GM19043 (cell line): Measurements from ENCODE around the gene GRAMD2B.

Experiments used
- ATAC-seq: cut with Tn5 transposase; IDR thresholded peaks from one replicate; pipeline ENCODE4 v1.9.1; 2021; ENCODE audit warnings: low read depth; ENCODE audit not compliant: unreplicated experiment

Gene GRAMD2B

DNA sequence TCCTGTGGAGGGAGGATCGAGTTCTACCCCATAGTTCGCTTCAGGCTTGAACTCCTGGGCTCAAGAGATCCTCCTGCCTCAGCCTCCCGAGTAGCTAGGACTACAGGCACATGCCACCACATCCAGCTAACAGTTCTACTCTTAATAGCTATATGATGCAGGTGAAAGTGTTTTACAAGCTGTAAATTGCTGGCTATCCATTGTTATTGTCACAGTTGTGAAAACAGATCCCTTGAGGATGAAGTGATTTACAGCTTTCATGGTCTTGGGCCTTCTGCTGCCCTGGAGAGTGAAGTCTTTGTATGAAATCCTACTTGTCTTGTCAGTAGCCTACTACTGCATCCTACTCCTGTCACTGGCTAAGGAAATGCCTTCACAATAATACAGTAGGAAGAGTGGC is 48.0 kb downstream of the GRAMD2B start:
- ATAC-seq, result no peak

DNA sequence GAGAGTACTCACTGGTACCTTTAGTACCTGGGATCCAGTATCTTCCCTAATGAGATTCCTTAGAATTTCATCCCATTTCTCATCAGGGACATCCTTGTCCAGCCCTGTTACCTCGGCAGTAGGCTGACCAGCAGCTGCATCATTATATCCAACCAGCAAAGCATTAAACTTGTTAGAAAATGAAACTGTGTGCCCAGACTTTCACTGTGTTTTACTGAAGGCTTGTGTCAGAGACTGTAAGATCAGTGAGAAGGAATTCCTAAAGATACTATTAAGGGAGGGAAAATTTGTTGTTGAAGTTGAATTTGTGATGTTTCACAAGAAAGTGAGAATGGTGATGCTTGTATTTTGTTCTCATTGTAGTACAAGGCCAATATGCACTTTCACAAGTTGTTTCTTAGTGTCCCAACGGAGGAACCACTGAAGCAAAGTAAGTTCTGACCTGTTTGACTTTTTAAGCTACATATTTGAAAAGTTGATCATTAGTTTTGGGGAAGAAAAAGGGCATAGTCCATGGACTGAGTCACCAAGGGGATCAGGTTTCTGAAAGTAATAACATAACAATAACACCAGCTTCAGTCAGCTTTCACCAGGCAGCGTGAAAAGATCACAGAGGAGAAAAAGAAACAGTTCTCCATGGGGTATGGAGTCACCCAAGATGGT is 48.8 kb downstream of the GRAMD2B start:
- ATAC-seq, result peak; percentile 47

DNA sequence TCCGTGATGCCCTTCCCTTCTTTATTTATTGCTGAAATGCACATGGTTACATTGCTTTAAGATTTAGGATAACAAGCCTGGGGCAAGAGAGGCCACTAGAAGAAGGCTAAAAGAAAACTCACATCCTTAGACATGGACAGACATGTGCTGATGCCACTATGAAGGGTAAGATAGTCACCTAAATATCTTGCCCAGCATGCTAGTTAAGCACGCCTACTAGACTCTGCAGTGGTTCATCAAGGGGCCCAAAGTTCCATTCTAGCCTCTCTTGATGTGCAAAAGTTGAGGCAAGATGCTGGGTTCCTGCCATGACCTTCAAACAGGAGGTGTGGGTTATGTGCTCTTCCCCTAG is 49.3 kb downstream of the GRAMD2B start:
- ATAC-seq, result no peak

DNA sequence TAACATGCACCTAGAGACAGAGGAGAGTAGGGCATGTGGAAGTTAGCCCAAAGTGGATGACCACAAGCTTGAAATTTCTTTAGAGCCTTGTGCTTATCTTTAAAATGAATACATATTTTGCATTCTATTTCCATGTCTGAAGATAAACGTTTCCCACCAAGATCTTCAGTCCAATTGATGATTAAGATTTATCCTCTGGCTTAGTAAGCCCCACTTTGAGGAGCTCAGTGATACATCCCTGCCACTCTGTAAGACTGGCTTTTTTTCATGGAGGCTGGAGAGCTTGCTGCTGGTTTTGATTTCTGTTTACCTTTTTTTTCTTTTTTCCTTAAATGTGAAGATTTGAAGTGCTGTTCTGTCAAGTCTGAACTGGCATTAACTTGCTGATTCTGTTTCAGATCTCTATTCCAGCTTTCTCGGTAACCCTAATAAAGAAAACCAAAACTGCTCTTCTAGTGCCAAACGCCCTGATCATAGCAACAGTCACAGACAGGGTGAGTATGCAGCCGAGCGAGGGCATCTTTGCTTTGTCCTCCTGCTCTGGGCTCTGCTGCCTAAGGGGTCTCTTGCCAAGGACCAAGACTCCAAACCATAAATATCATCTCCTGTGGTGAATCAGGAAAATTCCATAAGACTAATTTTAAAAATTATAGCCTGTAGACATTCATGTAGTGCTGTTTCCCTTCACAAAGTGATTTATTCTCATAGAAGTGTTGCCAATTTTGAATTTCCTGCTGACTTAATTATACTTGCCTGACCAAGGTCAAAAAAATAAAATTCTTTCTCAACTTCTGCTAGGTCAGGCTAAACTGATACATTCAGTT is 54.3 kb downstream of the GRAMD2B start:
- ATAC-seq, result no peak

DNA sequence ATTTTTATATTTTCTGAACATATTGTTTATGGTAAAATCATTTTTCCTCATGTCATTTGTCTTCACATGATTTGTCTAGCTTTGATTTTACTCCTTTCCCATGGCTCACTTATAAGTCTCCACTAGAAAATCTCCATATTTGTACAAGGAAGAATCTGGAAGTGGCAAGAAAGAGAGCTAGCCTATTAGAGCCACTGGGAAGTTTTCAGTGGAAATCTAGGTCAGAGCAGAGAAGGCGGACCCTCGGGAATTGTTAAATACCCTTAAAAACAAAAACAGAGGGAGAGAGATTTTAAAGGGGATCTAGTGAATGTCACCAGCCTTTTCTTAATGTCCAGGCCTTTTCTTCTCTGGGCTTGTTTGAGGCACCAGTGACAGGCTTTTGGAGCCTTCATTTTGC is 56.6 kb downstream of the GRAMD2B start:
- no peak for ATAC-seq

DNA sequence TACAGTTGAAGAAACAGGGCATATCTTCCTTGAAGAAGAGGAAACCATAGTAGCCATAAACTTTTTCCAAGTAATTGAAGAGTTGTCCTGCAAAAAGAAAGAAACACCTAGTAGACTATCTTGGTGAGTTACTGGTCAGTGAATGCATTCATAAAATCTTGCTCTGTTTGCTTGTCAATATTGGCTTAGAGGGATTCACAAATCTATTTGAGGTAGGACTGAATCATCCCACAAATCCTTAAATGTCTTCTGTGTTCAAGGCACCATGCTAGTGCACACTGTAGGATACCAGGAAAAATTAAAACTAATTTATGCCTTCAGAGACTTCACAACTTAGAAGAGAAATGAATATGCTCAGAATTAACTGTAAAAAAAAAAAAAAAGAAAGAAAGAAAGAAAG is 57.6 kb downstream of the GRAMD2B start:
- ATAC-seq, result no peak

DNA sequence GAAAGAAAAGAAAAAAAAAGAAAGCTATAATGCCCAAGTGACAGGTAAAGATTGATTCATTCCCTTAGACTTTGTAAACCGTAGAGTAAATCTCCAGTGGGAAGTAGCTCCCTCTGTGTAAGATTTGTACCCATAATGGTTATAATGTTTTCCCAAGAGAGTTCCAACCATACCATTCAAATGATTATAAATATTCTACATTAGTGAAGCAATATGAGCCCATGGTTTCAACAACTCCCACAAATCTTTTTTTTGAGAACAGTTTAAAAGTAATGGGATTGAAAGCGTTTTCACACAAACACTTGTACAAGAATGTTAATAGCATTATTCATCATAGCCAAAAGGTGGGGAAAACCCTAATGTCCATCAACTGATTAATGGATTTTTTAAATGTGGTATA is 58.0 kb downstream of the GRAMD2B start:
- ATAC-seq, result no peak

DNA sequence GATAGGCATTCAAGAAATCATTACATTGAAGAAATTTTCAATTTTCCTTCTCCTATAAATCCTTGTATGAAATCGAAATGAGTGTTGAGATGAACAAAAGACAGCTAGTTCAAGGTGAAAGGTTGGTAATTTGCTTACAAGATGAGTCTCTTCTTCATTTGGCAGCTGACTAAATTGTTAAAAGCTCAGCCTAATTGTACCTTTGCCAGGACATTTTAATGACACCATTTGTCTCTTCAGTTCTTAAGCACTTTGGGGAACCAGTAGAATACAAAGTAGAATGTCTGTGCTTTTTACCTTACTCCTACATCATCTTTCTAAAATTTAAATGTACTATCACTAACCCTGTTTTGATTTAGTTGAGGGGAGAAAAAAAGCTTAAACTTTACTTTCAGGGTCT is 59.4 kb downstream of the GRAMD2B start:
- no peak for ATAC-seq

DNA sequence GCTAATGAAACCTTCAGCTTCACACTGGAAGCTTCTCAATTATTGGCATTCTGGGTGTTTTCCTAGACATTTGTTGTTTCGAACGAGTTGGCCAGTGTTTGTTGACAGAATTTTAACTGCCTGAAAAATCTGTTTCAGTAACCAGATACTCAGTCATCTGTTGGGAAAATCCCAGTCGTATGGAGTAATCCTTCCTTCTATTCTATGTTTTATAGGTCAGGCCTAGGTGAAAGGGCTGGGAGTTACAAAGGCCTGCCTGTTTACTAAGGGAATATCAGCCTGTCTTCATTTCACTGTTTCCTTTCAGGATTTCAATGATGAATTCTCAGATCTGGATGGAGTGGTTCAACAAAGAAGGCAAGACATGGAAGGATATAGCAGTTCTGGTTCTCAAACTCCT is 59.9 kb downstream of the GRAMD2B start:
- ATAC-seq, result no peak

DNA sequence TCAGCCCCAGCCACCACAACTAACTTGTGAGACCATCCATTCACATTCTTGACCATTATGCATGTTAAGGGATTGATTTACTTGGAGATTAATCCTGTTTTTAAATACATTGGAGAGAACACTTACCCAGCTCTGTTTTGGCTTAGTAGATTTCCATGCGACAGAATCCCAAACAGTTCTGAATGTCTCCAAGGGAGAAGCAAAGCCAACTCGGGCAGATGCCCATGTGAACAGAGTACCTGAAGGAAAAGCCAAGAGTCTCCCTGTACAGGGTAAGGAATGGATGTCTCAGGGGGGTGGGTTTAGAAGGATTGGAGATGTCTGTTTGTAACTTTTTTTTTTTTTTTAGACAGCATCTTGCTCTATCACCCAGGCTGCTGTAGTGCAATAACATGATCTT is 61.0 kb downstream of the GRAMD2B start:
- ATAC-seq, result no peak

DNA sequence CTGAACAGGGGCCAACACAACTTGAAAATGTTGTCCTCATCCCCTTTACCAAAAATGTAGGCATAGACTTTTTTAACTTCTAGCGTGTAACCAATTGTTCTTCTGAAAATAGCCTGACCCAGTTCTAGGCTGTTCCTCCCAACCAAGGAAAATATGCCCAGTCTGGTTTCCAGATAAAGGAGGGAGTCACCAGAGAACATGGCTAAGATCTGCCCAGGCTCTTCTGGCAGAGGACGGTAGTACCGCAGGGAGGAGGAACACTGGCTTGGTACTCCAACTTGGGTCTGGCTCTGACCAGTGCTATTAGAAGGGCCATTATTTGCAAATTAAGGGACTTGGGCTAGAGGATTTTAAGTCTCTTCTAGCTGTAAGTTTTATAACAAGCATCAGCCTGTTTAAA is 63.1 kb downstream of the GRAMD2B start:
- ATAC-seq, result no peak

DNA sequence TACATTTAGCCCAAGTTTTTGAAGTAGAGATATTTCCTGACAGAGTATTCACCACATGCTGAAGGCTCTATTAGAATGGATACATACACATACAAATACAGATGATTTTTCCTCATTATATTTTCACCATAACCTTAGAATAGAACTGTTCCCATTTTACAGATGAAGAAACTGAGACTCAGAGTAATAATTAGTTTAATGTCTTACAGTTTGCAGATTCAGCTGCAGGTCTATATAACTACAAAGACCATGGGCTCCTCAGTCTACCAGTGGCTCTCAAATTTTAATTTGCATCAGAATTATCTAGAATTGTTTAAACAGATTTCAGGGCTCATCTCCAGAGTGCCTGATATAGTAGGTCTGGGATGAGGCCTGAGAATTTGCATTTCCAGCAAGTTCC is 64.4 kb downstream of the GRAMD2B start:
- no peak for ATAC-seq

DNA sequence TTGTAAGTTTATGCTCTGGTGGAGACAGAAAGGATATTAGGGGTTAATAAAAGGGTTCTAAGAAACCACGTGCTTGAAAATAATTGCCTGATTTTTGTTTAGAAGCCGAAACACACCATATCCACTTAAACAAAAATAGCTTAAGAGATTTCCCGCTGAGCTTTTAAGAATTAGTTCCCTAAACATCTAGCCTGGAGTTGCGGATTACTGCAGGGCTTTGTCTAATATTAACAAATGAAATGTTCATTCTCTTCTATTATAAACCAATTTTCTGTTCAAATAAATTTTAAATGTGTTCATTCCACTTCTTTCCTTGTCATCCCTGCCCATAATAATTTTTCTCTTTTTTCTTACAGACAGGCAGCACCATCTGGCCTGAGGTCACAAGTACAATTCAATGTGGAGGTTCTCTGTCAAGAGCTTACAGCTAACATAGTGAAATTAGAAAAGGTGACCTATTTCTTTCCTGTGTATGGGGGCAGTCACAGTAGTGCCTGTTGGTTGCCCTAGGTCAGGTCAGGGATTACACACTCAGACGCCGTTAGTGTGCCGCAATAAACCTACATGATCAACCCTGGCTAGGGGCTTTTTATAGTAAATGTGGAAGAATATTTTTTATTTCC is 65.3 kb downstream of the GRAMD2B start:
- no peak for ATAC-seq

DNA sequence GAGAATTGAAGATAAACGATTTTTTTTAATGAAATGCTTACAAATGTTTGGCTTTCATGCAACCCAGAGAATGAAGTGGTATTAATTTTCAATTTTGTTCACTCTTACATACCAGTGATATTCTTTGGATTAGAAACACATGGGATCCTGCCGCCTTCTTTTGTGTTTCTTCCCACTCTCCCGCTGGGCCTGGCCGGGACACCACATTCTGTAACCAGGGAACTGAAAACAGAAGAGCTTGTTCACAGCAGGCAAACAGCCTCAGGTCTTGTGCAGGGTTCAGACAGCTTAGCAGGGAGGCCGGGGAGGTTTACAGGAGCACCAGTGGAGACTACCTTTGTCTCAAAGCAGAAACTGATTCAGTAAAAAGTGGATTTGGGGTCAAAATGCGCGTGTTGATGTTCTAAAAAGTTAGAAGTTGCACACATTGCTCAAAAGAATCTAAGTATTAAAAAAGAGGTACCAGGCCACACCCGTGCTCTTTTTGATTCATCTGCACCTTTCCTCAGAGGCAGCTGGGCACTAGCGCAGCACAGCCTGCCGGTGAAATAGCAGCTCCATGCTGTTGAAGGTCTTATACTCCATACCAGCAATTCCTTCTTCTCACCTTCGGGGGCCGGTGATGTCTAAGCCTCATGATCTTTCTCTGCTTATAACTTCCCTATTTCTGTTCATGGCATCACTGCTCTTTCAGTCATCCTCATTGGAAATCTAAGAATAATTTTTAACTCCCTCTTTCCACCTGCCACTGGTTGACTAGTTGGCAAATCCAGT is 67.1 kb downstream of the GRAMD2B start:
- no peak for ATAC-seq

DNA sequence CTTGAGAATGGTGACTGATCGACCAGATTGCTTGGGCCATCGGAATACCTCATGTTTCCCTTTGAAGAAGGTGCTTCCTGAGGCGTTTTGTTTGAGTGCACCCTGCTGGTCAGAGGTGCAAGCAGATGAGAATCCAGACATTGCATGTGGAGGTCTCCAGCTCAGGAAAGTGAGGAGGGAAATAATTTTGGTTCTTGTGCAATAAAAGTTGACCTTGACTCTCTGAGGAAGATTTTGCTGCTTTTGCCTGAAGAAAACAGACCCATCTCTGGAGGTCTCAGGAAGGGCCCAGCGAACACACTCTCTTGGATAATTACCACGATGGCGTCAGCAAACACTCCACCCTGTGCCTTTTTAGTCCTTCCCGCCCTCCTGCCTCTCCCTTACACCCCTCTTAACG is 69.7 kb downstream of the GRAMD2B start:
- ATAC-seq, result no peak

DNA sequence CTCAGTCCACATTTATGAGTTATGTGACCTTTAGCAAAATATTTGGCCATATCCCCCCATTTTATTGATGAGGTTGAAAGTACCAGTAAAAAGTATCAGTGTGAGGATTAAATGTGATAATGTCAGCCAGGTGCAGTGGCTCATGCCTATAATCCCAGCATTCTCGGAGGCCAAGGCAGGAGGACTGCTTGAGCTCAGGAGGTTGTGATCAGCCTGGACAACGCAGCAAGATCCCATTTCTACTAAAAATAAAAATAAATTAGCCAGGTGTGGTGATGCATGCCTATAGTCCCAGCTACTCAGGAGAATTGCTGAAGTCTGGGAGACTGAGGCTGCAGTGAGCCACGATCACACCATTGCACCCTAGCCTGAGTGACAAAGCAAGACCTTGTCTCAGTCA is 71.2 kb downstream of the GRAMD2B start:
- no peak for ATAC-seq

DNA sequence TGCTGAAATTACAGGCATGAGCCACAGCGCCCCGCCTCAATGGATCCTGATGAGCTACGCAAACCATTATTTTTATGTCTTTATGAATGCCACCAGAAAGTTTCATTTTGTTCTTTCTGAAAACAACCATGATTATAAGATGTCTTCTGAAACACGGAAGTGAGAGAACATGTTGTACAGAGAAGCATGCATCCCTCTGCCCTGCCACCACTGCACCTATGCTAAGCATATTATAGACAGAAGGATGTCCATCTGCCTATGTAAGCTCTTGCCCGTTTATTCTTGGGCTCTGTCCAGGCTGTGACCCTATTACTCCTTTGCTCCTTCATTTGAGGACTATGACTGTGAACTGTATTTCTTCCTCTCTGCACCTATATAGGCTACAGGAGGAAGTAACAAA is 74.3 kb downstream of the GRAMD2B start:
- no peak for ATAC-seq

DNA sequence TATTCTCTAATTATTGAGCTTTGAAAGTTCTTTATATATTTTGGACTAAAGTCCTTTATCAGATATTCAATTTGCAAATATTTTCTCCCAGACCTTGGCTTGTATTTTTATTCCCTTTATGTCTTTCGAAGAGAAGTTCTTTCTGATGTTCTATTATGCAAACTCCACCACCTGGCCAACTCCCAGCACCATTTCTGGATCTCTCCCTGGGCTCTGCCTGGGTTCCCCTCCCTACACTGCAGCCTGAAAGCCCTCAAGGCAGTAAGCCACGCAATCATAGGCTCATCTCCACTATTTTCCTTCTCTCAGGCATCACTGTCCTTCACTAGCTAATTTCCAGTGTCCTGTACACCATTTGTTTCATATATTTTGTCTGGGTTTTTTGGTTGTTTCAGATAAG is 76.1 kb downstream of the GRAMD2B start:
- ATAC-seq, result no peak

DNA sequence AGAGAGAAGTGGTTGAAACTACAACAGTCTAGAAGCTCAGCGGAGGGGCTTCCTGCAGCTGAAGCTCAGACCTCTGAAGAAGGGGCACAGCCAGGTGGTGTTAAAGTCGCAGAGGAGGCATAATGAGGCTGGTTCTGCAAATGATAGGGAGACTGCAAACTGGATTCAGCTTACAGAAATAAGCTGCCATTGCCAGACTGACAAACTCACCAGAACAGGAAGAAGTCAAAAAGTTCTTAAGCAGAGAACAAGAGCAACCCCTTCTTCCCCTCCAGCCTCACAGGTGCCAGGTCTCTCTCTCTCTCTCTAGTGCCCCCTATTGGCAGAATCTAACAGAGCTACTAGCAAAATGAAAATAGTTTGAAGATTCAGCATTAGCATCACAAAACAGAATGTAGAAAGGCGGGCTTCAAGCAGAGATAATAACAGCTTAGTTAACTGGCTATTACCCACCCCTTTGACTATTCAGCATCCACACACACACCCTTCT is 76.7 kb downstream of the GRAMD2B start:
- peak; percentile 67 for ATAC-seq

DNA sequence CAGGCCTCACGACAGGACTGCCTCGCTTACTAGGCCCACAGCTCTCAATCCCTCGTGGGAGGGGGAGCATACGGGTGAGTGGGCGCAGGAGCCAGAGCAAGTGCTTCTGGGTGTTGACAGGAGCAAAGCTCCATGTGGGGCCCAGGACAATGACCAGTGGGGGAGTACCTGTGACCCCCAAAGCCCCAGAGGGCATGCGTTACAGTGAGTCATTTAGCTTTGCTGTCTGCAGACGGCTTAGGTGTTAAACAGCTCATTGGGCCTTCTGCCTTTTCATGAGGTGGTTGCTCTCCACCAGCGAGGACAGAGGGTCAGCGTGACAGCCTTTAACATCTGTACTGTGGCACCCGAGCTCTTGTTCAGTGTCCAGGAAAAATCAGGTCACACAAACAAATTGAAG is 78.2 kb downstream of the GRAMD2B start:
- no peak for ATAC-seq

DNA sequence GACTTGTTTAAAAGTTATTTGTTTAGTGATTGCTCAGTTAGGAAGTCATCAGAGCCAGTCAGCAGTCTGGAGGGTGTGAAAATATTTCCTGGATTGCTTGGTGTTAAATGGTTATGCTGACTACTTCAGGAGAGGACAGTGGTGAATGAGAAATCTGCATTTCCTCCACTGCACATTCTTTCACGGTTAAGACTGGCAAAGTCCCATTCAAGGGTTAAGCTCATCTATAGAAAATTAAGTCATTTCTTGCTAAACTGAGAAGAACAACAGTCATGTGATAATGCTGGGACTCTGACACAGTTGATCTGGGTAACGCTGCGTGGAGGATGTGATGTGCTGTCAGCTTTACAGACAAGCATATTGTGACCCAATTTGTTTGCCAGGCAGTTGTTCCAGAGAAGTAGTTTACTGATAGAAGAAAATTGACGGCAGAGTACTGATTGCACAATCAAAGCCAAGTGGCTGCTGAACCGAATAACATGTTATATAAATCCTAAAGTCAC is 80.4 kb downstream of the GRAMD2B start:
- no peak for ATAC-seq
